HG03025 (cell line): ENCODE data around the gene DMKN.

Experiments used
- ATAC-seq: cut with Tn5 transposase; IDR thresholded peaks from one replicate; pipeline ENCODE4 v1.9.1; 2021; ENCODE audit warnings: mild to moderate bottlenecking, moderate library complexity; ENCODE audit not compliant: unreplicated experiment, low FRiP score

Gene DMKN

GRCh38 chr19:35549879-35550523 lies 36.6 kb upstream of the DMKN start:
- no peak for ATAC-seq

DNA sequence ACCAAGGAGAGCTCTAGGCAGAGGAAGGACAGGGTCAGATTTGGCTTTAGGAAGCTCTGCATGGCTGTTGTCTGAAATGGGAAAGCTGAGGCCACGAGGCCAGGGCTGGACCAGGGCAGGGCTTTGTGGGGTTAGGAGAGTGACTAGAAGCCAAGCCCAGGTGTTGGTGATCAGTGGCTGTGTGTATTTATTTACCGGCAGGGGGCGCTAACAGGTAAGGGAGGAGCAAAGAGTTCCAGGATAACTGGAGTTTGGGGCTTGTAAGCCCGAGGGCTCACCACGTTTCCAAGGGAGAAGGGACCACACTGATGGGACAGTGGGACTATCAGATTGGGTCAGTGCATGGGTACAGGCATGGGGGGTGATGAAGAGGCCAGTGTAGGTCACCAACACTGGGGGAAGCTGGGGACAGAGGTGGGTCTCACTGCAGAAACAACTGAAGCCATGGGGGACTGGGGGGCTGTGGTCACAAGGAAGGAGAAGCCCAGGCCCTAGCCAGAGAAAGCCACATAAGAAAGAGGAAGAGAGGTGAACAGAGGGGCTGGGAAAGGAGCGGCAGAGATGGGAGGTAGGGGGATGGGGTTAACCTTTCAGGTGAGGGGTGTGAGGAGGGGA lies 35.8 kb upstream of the DMKN start:
- ATAC-seq, result no peak

DNA sequence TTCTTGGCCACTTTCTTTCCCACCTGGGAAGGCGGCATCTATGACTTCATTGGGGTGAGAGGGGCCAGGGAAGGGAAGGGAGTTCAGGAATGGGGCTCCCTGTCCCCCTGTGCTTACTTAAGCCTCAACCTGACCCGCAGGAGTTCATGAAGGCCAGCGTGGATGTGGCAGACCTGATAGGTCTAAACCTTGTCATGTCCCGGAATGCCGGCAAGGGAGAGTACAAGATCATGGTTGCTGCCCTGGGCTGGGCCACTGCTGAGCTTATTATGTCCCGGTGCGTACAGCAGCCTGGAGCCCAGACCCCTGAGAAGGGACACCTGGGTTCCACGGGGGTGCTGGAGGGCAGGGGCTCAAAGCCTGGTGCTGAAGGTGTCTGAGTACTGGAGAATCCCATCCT lies 33.1 kb upstream of the DMKN start:
- ATAC-seq, result no peak

DNA sequence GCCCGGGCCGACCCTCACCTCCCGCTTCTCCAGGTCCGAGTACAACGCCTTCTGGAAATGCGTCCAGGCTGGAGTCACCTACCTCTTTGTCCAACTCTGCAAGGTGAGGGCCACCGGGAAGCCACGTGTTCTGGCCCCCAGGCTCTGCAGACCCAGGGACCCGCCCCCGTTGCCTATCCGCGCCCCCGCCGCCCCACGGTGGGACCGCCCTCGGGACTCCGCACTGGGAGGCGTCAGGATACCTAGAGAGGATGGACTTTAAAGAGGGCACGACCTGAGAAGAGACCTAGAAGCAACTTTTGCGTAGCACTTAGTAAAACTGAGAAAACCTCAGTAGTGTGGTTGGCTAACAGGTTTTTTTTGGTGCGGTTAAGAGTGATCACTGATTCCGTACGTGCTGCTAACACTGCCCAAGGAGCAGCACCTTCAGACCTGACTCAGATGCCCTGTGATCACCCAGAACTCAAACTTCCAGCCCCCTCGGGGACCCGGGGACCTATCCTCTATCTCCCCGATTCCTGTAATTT lies 32.5 kb upstream of the DMKN start:
- ATAC-seq, result peak; percentile 29

DNA sequence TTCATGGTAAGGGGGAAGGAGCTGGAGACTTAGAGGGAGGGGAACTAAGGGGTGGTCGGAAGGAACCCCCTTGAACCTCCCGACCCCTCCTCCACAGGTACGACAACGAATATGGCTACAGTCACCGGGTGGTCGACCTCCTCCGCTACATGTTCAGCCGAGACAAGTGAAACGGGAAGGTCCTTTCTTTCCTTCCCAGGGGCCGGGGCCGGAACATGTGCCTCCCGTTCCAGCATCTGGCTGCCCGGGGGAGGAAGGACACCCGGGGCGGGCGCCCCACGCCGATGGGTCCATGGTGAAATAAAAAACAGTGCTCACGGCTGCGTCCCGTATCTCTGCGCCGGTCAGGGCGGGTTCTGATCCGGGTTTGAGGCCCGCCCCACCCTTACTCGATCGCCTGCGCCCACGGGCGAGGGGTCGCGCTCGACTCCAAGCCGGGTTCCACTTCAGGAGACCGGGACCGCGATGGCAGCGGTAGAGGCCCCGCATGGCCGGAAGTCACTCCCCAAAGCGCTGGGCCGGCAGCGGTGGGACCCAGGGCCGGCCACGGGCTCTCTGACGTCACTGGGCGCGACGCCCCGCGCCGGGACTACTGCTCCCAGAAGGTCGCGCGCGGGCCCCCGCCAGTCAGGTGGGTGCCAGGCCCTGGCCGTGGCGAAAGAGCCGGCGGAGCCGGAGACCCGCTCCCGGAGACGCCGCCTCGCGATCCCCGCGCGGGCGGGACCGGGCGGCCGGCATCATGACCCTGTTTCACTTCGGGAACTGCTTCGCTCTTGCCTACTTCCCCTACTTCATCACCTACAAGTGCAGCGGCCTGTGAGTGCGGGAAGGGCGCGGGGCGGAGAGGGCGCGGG lies 31.8 kb upstream of the DMKN start, which contains the start of gene TMEM147:
Gene TMEM147, plus strand, starts transcription at position 626 of the 854 bp plus-strand sequence. Its CDS starts 114 bp downstream, at position 740.
- ATAC-seq, result peak; percentile 57

GRCh38 chr19:35544110-35544802 lies 30.8 kb upstream of the DMKN start:
- no peak for ATAC-seq

- no peak for ATAC-seq
These were observed 30.0 kb upstream of the DMKN start for GRCh38 chr19:35543280-35544109.

GRCh38 chr19:35542209-35542608 lies 28.8 kb upstream of the DMKN start:
- ATAC-seq, result no peak

DNA sequence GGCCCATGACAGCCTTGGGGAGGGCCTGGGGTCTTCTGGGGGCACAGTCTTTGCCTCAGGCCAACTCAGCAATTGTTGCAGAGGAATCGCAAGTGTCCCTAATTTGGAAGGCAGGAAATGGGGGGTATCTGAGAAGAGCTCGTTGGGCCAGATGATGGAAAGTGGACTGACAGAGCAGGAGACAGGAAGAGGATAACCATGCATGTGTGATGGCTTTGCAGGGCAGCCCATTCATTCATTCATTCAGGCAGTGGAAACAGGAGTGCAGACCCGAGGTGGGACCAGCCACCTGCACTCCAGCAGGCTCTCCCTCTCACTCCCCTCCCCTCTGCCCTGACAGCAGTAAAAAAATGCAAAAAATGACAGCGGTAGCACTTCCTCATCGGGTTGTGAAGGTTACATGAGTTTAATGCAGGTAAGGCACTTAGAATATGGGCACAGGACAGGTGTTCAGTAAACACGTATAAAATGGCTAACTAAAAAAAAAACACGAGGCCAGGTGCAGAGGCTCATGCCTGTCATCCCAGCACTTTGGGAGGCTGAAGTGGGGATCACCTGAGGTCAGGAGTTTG lies 27.0 kb upstream of the DMKN start:
- ATAC-seq, result no peak

GRCh38 chr19:35539850-35540249 lies 26.4 kb upstream of the DMKN start:
- no peak for ATAC-seq

- ATAC-seq, result no peak
These were observed 25.9 kb upstream of the DMKN start for GRCh38 chr19:35539314-35539713.

DNA sequence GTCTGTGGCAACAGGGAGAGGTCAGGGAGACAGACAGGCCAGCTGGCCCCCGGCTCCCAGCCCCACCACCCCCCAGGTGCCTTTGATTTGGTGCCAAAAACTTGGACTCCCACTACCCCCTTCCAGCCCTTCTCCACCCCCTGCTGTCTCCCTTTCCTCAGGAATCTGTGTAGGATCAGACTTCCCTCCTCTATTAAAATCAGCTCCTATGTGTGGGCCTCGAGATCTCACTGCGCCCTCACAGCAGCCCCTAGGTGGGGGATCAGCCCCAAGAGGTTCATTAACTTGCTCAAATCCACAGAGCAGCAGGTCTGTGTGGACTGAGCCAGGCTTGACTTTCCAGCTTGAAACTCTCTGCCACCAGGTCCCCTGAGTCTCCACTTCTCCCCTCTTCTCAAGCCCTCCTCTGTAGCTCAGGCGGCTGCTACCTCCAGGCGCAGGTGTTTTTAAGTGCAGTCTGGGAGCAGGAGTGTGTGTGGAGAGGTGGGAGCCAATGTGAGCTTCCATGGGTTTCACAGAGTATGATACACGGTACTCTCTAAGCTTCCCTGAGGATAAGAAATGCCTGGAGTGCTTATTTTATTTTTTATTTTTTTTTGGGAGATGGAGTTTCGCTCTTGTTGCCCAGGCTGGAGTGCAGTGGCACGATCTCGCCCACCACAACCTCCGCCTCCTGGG lies 21.5 kb upstream of the DMKN start:
- ATAC-seq, result no peak

- ATAC-seq, result no peak
These were observed 20.5 kb upstream of the DMKN start for GRCh38 chr19:35533822-35534392.

DNA sequence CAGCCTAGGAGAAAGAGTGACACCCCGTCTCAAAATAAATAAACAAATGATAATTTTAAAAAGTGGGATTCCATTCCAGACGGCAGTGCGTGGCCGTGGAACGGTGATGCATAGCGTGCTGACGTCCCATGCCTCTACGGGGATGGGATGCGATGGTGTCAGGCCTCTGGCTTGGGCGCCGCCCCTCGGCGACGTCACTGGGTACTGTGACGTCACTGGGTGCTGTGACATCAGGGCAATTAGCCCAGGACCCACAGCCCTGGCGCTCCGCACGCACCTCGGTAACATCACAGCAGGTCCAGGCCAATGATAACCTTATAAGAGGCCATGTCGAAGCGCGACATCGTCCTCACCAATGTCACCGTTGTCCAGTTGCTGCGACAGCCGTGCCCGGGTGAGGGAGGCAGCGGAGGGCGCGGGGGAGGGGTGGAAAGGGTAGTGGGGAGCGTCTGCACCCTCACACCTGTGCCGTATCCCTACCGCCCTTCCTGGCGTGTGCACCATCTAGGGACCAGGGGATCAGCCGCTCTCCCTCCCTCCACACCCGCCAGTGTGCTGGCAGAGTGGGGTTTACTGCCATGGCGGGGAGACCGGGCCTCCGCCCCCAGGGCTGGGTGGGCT lies 19.9 kb upstream of the DMKN start, which contains the start of gene GAPDHS:
Gene GAPDHS, plus strand, starts transcription at position 256 of the 621 bp plus-strand sequence. Its CDS starts 72 bp downstream, at position 328.
- ATAC-seq, result no peak

DNA sequence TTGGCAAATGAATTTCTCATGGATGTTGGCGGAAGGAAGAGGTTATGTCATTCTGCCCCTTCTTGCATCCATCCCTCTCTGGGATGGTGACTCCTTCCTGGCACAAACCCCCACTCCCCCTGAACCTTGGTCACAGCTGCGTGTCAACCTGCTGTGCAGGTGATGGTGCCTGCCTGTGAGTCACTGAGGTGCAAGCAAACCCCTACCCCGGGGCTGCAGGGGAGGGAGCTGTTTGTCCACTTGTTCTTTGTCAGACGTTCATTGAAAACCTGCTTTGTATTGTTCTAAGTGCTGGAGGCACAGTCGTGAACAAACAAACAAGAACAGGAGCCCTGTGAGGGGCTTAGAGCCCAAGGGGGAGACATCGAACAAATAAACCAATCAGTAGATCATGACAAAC lies 17.8 kb upstream of the DMKN start:
- ATAC-seq, result no peak

DNA sequence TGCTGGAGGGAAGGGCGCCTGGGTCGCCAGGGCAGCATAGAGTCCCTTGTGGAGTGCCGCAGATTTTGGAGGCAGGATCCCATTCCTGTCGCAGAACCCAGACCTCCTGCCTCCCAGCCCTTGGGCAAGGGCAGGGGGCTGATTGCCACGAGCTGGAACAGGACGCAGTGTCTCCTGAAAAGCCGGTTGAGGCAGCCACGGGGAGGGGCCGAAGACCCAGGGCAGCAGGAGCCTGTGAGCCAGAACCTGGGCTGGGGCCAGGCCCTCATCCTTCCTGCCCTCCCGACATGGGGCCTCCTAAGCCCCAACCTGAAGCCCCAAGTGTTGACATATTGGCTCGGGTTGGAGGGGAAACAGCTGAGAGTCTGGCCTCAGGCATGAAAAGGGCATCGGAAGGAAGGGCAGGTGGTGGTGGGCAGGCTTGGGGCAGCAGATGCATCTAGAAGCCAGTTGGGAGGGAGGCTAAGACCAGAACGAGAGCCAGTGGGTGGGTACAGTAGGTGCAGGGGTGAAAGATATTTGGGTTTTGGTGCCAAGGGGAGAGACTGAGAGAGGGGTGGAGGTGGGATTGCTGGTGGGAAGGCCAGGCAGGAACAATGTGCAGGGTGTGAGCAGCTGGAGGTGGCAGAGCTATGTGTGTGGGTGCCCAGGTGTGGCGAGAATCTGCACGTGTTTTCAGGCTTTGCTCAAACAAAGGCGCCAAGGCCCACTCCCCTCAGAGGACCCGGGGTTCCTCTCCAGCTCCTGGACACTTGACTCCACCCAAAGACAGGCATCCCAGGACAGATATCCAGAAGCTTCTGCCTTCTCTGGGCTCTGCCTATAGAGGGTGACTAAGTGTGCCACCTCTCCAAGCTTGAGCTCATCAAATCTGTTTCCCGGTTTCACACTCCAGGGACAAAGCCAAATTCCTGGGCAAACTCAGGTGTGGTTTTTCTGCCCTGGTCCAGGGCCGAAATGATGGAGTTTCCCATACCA lies 16.1 kb upstream of the DMKN start:
- ATAC-seq, result no peak
